PC-9 (cell line): ENCODE measurements around the gene FAM9A. TPM values are rescaled to one million over a fixed set of nuclear protein-coding genes. Genes with fewer than 3 reads are reported as not detected.

Experiments used
- BruUV-seq: library from RNA; stranded (reverse); fragments of 400-500 nt; replicated peaks from 2 replicates; lab custom pipeline; 2021; lab: Mats Ljungman, UMichigan
- CTCF ChIA-PET: fragments of 300-600 bp; sonication (Branson Sonifier 250); formaldehyde crosslinking; loops from one replicate; lab custom pipeline; 2022; ENCODE audit warnings: antibody characterized with exemption; lab: Charles Lee
- POLR2A ChIA-PET: fragments of 300-600 bp; sonication (Branson Sonifier 250); formaldehyde crosslinking; loops from one replicate; lab custom pipeline; 2022; ENCODE audit warnings: antibody characterized with exemption; ENCODE audit not compliant: unreplicated experiment; lab: Charles Lee
- DNase-seq, 2 experiments: peaks; one replicate each; pipeline versions ENCODE4 v3.0.0 to v3.0.0-alpha.2; 2015 to 2022; ENCODE audit warnings: mixed read lengths in 1 of 2
- H2AFZ ChIP-seq: fragments of 200-600 bp; sonication (generic); 2 replicates; pipeline ENCODE4 v1.8.1; 2017; ENCODE audit warnings: antibody characterized with exemption
- H3F3A ChIP-seq: fragments of 200-600 bp; sonication (generic); 2 replicates; pipeline ENCODE4 v1.8.1; 2017; ENCODE audit warnings: antibody characterized with exemption, mild to moderate bottlenecking, low read depth; ENCODE audit not compliant: insufficient read depth
- H3K27ac ChIP-seq: fragments of 200-600 bp; sonication (generic); 2 replicates; pipeline ENCODE4 v1.6.1; 2016; ENCODE audit warnings: mixed run types
- H3K27me3 ChIP-seq: fragments of 200-600 bp; sonication (generic); 2 replicates; pipeline ENCODE4 v1.6.1; 2016; ENCODE audit warnings: low read depth, mixed run types; ENCODE audit not compliant: insufficient read depth
- H3K36me3 ChIP-seq: fragments of 200-600 bp; sonication (generic); 2 replicates; pipeline ENCODE4 v1.6.1; 2016; ENCODE audit warnings: low read depth, mixed run types
- H3K4me1 ChIP-seq: fragments of 200-600 bp; sonication (generic); replicated peaks from 2 replicates; pipeline ENCODE4 v1.6.1; 2016; ENCODE audit warnings: mixed run types; ENCODE audit not compliant: insufficient read depth
- H3K4me2 ChIP-seq: fragments of 200-600 bp; sonication (generic); 2 replicates; pipeline ENCODE4 v1.6.1; 2017; ENCODE audit warnings: mixed run types
- H3K4me3 ChIP-seq: fragments of 200-600 bp; sonication (generic); 2 replicates; pipeline ENCODE4 v1.6.1; 2016; ENCODE audit warnings: mixed run types
- H3K79me2 ChIP-seq: fragments of 200-600 bp; sonication (generic); 2 replicates; pipeline ENCODE4 v1.6.1; 2017; ENCODE audit warnings: low read depth, mixed run types
- H3K9me2 ChIP-seq: fragments of 200-600 bp; sonication (generic); 2 replicates; pipeline ENCODE4 v1.8.1; 2017; ENCODE audit warnings: mild to moderate bottlenecking; ENCODE audit not compliant: insufficient read depth
- H3K9me3 ChIP-seq: fragments of 200-600 bp; sonication (generic); 2 replicates; pipeline ENCODE4 v1.8.1; 2016; ENCODE audit warnings: low read depth; ENCODE audit not compliant: insufficient read depth
- H4K20me1 ChIP-seq: fragments of 200-600 bp; sonication (generic); 2 replicates; pipeline ENCODE4 v1.8.1; 2017; ENCODE audit not compliant: insufficient read depth
- CTCF ChIP-seq: fragments of 200-600 bp; sonication (generic); conservative IDR thresholded peaks from 2 replicates; pipeline ENCODE4 v1.6.1; 2017; ENCODE audit warnings: mixed run types, antibody characterized with exemption, mild to moderate bottlenecking, moderate library complexity
- EZH2 ChIP-seq: fragments of 200-600 bp; sonication (generic); IDR thresholded peaks from 2 replicates; pipeline ENCODE4 v1.8.0; 2017; ENCODE audit warnings: antibody characterized with exemption, low read depth
- intact Hi-C: fragments of 100-400 bp; cut with micrococcal nuclease; formaldehyde crosslinking; loops from one replicate; pipeline ENCODE4 v1.10.0; 2022; ENCODE audit not compliant: unreplicated experiment
- total RNA-seq: library from RNA; stranded (reverse); gene quantifications from 2 replicates; pipeline ENCODE4 v1.2.3, GENCODE V29; 2021

Gene FAM9A
- total RNA-seq, 1 experiment from 2014 or later, result not detected

GRCh38 chrX:8748855-8749254 is 52.3 kb downstream of the FAM9A start:
- no peak overlapping the region for H3K4me2 ChIP-seq
- H3K4me3 ChIP-seq, result no peak overlapping the region
- no peaks in the 10 kb centered on the region for H3K27me3 ChIP-seq
- no peaks in the 10 kb centered on the region for H4K20me1 ChIP-seq
- H3K79me2 ChIP-seq, result no peaks in the 10 kb centered on the region
- peak; percentile 70 for TF ChIP-seq CTCF
- TF ChIP-seq EZH2, result no peak
- H2AFZ ChIP-seq, result no peak overlapping the region
- no peaks in the 10 kb centered on the region for H3F3A ChIP-seq
- intact Hi-C loops, result loop anchor here (10.0 kb wide), 3 partner anchors 126 to 1366 kb away; no protein-coding TSS in a partner anchor
- H3K4me1 ChIP-seq, result no peaks in the 10 kb centered on the region
- no peak for DNase-seq
- no peaks in the 10 kb centered on the region for H3K9me2 ChIP-seq
- H3K36me3 ChIP-seq, result no peaks in the 10 kb centered on the region
- CTCF ChIA-PET, result no interaction called here
- POLR2A ChIA-PET, result no interaction called here
- BruUV-seq, result no TSS peak
- no peak overlapping the region for H3K27ac ChIP-seq
- no peaks in the 10 kb centered on the region for H3K9me3 ChIP-seq

- ChIA-PET POLR2A (no interaction called here), CTCF (no interaction called here)
- peak; percentile 40 to 57 for DNase-seq
- Histone ChIP-seq H3K9me2 (no peaks in the 10 kb centered on the region), H3K4me3 (no peak overlapping the region), H3K9me3 (no peaks in the 10 kb centered on the region), H3K36me3 (no peaks in the 10 kb centered on the region), H3K79me2 (no peaks in the 10 kb centered on the region), H3K27ac (no peak overlapping the region), H3F3A (no peaks in the 10 kb centered on the region), H3K4me2 (no peak overlapping the region), H3K27me3 (no peaks in the 10 kb centered on the region), H2AFZ (no peak overlapping the region), H3K4me1 (no peaks in the 10 kb centered on the region), H4K20me1 (no peaks in the 10 kb centered on the region)
- intact Hi-C loops, result loop anchor here (2.0 to 10.0 kb wide), 4 partner anchors 72 to 1372 kb away; no protein-coding TSS in a partner anchor
- TF ChIP-seq EZH2, result no peak
- TF ChIP-seq CTCF, result peak; percentile 86
- BruUV-seq, result no TSS peak
These were observed 58.0 kb downstream of the FAM9A start for GRCh38 chrX:8743126-8743732.

- POLR2A ChIA-PET, result no interaction called here
- CTCF ChIA-PET, result no interaction called here
- no peaks in the 10 kb centered on the region for H3K27me3 ChIP-seq
- H2AFZ ChIP-seq, result no peak overlapping the region
- no peaks in the 10 kb centered on the region for H3K9me3 ChIP-seq
- H3K4me1 ChIP-seq, result no peaks in the 10 kb centered on the region
- H3K27ac ChIP-seq, result no peak overlapping the region
- no peaks in the 10 kb centered on the region for H3K9me2 ChIP-seq
- no peaks in the 10 kb centered on the region for H3K79me2 ChIP-seq
- H3F3A ChIP-seq, result no peaks in the 10 kb centered on the region
- H3K4me3 ChIP-seq, result no peak overlapping the region
- H3K4me2 ChIP-seq, result no peak overlapping the region
- intact Hi-C loops, result loop anchor here (2.0 to 10.0 kb wide), 4 partner anchors 73 to 1373 kb away; no protein-coding TSS in a partner anchor
- DNase-seq, result no peak
- H4K20me1 ChIP-seq, result no peaks in the 10 kb centered on the region
- no peak for TF ChIP-seq CTCF
- no peak for TF ChIP-seq EZH2
- no TSS peak for BruUV-seq
- H3K36me3 ChIP-seq, result no peaks in the 10 kb centered on the region
These were observed 59.2 kb downstream of the FAM9A start for GRCh38 chrX:8741981-8742380.

Other genes starting within 250 kb of the FAM9A start
- gene ANOS1, start 69.2 kb downstream of the FAM9A start, total RNA-seq, result 0.22 and 0.90 TPM in 2 replicates
- not detected in 2 replicates for gene FAM9B, start 232.7 kb upstream of the FAM9A start, total RNA-seq